H9 (cell line): Measurements from ENCODE around the gene COG8. TPM values are rescaled to one million over a fixed set of nuclear protein-coding genes. Genes with fewer than 3 reads are reported as not detected.

Experiments used
- DNase-seq: peaks from one replicate; pipeline ENCODE4 v3.0.0-alpha.2; 2017
- H2AFZ ChIP-seq: one replicate; pipeline ENCODE4 v1.6.1; 2013; ENCODE audit warnings: mild to moderate bottlenecking, low read length, control low read depth, moderate library complexity
- H2AK5ac ChIP-seq: 2 replicates; pipeline ENCODE4 v1.6.1; 2013; ENCODE audit warnings: low read length, control low read depth, mixed read lengths; ENCODE audit not compliant: insufficient read length
- H2BK120ac ChIP-seq: one replicate; pipeline ENCODE4 v1.6.1; 2013; ENCODE audit warnings: low read depth, mild to moderate bottlenecking, low read length, control low read depth, inconsistent platforms; ENCODE audit not compliant: poor library complexity, severe bottlenecking
- H2BK12ac ChIP-seq: 2 replicates; pipeline ENCODE4 v1.6.1; 2013; ENCODE audit warnings: low read length, control low read depth, mixed read lengths, low read depth; ENCODE audit not compliant: insufficient read length
- H2BK15ac ChIP-seq: 2 replicates; pipeline ENCODE4 v1.6.1; 2013; ENCODE audit warnings: low read depth, low read length, control low read depth
- H2BK20ac ChIP-seq: one replicate; pipeline ENCODE4 v1.6.1; 2013; ENCODE audit warnings: low read depth, mild to moderate bottlenecking, low read length, control low read depth, inconsistent platforms; ENCODE audit not compliant: poor library complexity, severe bottlenecking
- H2BK5ac ChIP-seq: 2 replicates; pipeline ENCODE4 v1.6.1; 2013; ENCODE audit warnings: low read length, control low read depth, mixed read lengths; ENCODE audit not compliant: insufficient read length
- H3K14ac ChIP-seq: 2 replicates; pipeline ENCODE4 v1.6.1; 2013; ENCODE audit warnings: low read length, control low read depth; ENCODE audit not compliant: insufficient read depth
- H3K18ac ChIP-seq: 2 replicates; pipeline ENCODE4 v1.6.1; 2013; ENCODE audit warnings: low read depth, mild to moderate bottlenecking, mixed read lengths, low read length, control low read depth; ENCODE audit not compliant: insufficient read length
- H3K23ac ChIP-seq: 2 replicates; pipeline ENCODE4 v1.6.1; 2013; ENCODE audit warnings: low read length, control low read depth, mixed read lengths, low read depth; ENCODE audit not compliant: insufficient read length
- H3K23me2 ChIP-seq: 2 replicates; pipeline ENCODE4 v1.6.1; 2013; ENCODE audit warnings: low read depth, mild to moderate bottlenecking, mixed read lengths, low read length, control low read depth; ENCODE audit not compliant: insufficient read length, poor library complexity, severe bottlenecking
- H3K27ac ChIP-seq: 2 replicates; pipeline ENCODE4 v1.5.1; 2013; ENCODE audit warnings: low read length, control low read depth, mixed read lengths, low read depth; ENCODE audit not compliant: insufficient read length
- H3K27me3 ChIP-seq: 2 replicates; pipeline ENCODE4 v1.6.1; 2013; ENCODE audit warnings: low read length, control low read depth, inconsistent platforms; ENCODE audit not compliant: insufficient read depth
- H3K4ac ChIP-seq: 2 replicates; pipeline ENCODE4 v1.6.1; 2013; ENCODE audit warnings: low read depth, mild to moderate bottlenecking, control low read depth, inconsistent platforms, low read length, moderate library complexity
- H3K4me1 ChIP-seq: 2 replicates; pipeline ENCODE4 v1.6.1; 2013; ENCODE audit warnings: low read length, control low read depth, inconsistent platforms; ENCODE audit not compliant: insufficient read depth
- H3K4me2 ChIP-seq: 2 replicates; pipeline ENCODE4 v1.6.1; 2013; ENCODE audit warnings: low read length, control low read depth, mixed read lengths; ENCODE audit not compliant: insufficient read length, insufficient read depth
- H3K56ac ChIP-seq: 2 replicates; pipeline ENCODE4 v1.6.1; 2013; ENCODE audit warnings: low read depth, mild to moderate bottlenecking, mixed read lengths, low read length, control low read depth; ENCODE audit not compliant: insufficient read length
- H3K79me1 ChIP-seq: 2 replicates; pipeline ENCODE4 v1.6.1; 2013; ENCODE audit warnings: low read depth, mild to moderate bottlenecking, moderate library complexity, low read length, control low read depth, inconsistent platforms; ENCODE audit not compliant: insufficient read depth, poor library complexity, severe bottlenecking
- H3K79me2 ChIP-seq: 2 replicates; pipeline ENCODE4 v1.6.1; 2013; ENCODE audit warnings: low read length, control low read depth, inconsistent platforms; ENCODE audit not compliant: insufficient read depth
- H3K9ac ChIP-seq: 2 replicates; pipeline ENCODE4 v1.6.1; 2013; ENCODE audit warnings: low read length, control low read depth, mixed read lengths; ENCODE audit not compliant: insufficient read length; ENCODE audit errors: extremely low read depth
- H3K9me3 ChIP-seq: one replicate; pipeline ENCODE4 v1.6.1; 2013; ENCODE audit warnings: low read depth, low read length, inconsistent platforms; ENCODE audit not compliant: control insufficient read depth
- H3T11ph ChIP-seq: one replicate; pipeline ENCODE4 v1.6.1; 2013; ENCODE audit warnings: mild to moderate bottlenecking, low read length, control low read depth, inconsistent platforms
- H4K20me1 ChIP-seq: one replicate; pipeline ENCODE4 v1.6.1; 2013; ENCODE audit not compliant: control insufficient read depth, insufficient read length, insufficient read depth
- H4K5ac ChIP-seq: 2 replicates; pipeline ENCODE4 v1.6.1; 2013; ENCODE audit warnings: low read depth, mild to moderate bottlenecking, mixed read lengths, low read length, control low read depth; ENCODE audit not compliant: insufficient read length
- H4K8ac ChIP-seq: replicated peaks from 2 replicates; pipeline ENCODE4 v1.6.1; 2013; ENCODE audit warnings: low read length, control low read depth, mixed read lengths, low read depth; ENCODE audit not compliant: insufficient read length
- H4K91ac ChIP-seq: 2 replicates; pipeline ENCODE4 v1.6.1; 2013; ENCODE audit warnings: low read depth, mild to moderate bottlenecking, moderate library complexity, mixed read lengths, low read length, control low read depth; ENCODE audit not compliant: insufficient read length
- H3K27ac Mint-ChIP-seq, 3 experiments: 2 replicates in 2 of 3; 3 replicates in 1 of 3; pipeline ENCODE4 v1.8.0; 2020 to 2021; ENCODE audit warnings: mixed read lengths in 3 of 3, mild to moderate bottlenecking in 1 of 3, moderate library complexity in 1 of 3
- H3K27me3 Mint-ChIP-seq: 2 replicates; pipeline ENCODE4 v1.8.0; 2021; ENCODE audit warnings: low read depth, mild to moderate bottlenecking, moderate library complexity, mixed read lengths
- H3K36me3 Mint-ChIP-seq, 3 experiments: 2 replicates in 2 of 3; 3 replicates in 1 of 3; pipeline ENCODE4 v1.8.0; 2020 to 2021; ENCODE audit warnings: low read depth in 3 of 3, mixed read lengths in 3 of 3; ENCODE audit not compliant: insufficient read depth in 1 of 3
- H3K4me1 Mint-ChIP-seq, 2 experiments: 2 replicates each; pipeline ENCODE4 v1.8.0; 2020; ENCODE audit warnings: mixed read lengths in 2 of 2
- H3K4me3 Mint-ChIP-seq, 2 experiments: 2 replicates in 1 of 2; 3 replicates in 1 of 2; pipeline ENCODE4 v1.8.0; 2020 to 2021; ENCODE audit warnings: mild to moderate bottlenecking in 2 of 2, mixed read lengths in 2 of 2, moderate library complexity in 1 of 2
- H3K9me3 Mint-ChIP-seq, 2 experiments: 2 replicates in 1 of 2; 3 replicates in 1 of 2; pipeline ENCODE4 v1.8.0; 2020; ENCODE audit warnings: mild to moderate bottlenecking in 2 of 2, mixed read lengths in 2 of 2, moderate library complexity in 1 of 2
- CTCF ChIP-seq: fragments of 200-600 bp; sonication (generic); conservative IDR thresholded peaks from 3 replicates; pipeline ENCODE4 v1.8.0; 2021; ENCODE audit warnings: antibody characterized with exemption, mild to moderate bottlenecking
- WGBS: extraction: QIAGEN DNeasy Blood & Tissue Kit; methylation state at CpG from one replicate; pipeline ENCODE4 v1.1.7; 2013; ENCODE audit warnings: missing lambda C conversion rate, low lambda C conversion rate, mixed read lengths; ENCODE audit not compliant: insufficient read length; ENCODE audit errors: extremely low coverage; 5-methylcytosine and 5-hydroxymethylcytosine counted together
- total RNA-seq: library from RNA; stranded (reverse); gene quantifications from 2 replicates; pipeline ENCODE4 v1.2.1, GENCODE V29; 2021

The COG8 gene
- total RNA-seq, 1 experiment from 2014 or later: 52.3 TPM

- peaks cover 16 to 20% of the 10 kb centered on the region in 2 experiments for H3K4me1 Mint-ChIP-seq
- Histone ChIP-seq H2BK20ac (no peak overlapping the region), H3T11ph (no peak overlapping the region), H3K79me1 (peaks cover 16% of the 10 kb centered on the region), H3K4me2 (peak overlapping the region; percentile 77), H2BK5ac (no peak overlapping the region), H4K91ac (no peak overlapping the region), H3K9me3 (no peaks in the 10 kb centered on the region), H2BK15ac (no peak overlapping the region), H3K23me2 (peaks cover 7% of the 10 kb centered on the region), H3K79me2 (peaks cover 5% of the 10 kb centered on the region; the same call in 1 of the 2 replicates), H4K20me1 (no peaks in the 10 kb centered on the region), H2BK12ac (no peak overlapping the region), H3K23ac (no peak overlapping the region), H3K9ac (peak overlapping the region; percentile 90), H4K8ac (no peak overlapping the region), H2BK120ac (no peak overlapping the region), H3K27ac (no peak overlapping the region), H3K4ac (no peak overlapping the region), H3K27me3 (no peaks in the 10 kb centered on the region), H3K14ac (peak overlapping the region; percentile 88; the same call in 1 of the 2 replicates), H3K56ac (no peak overlapping the region), H3K4me1 (no peaks in the 10 kb centered on the region), H4K5ac (no peak overlapping the region), H2AFZ (no peak overlapping the region), H2AK5ac (no peak overlapping the region), H3K18ac (peak overlapping the region; percentile 74)
- peaks cover 31 to 69% (median 58%) of the 10 kb centered on the region in 3 experiments; a peak in 6 of 7 replicates for H3K36me3 Mint-ChIP-seq
- H3K4me3 Mint-ChIP-seq: peak overlapping the region; percentile 92 to 98
- no peaks in the 10 kb centered on the region for H3K9me3 Mint-ChIP-seq
- H3K27me3 Mint-ChIP-seq: no peaks in the 10 kb centered on the region
- no peak for DNase-seq
- WGBS: no CpG with 5 or more reads among the region's 46 CpGs
- no peak for TF ChIP-seq CTCF
- peak overlapping the region; percentile 54 to 97 (median 94); a peak in 6 of 7 replicates for H3K27ac Mint-ChIP-seq
These were observed 641 bp downstream of the COG8 start for GRCh38 chr16:69338557-69339288.
